Neural progenitor cell (in vitro differentiated cells): ENCODE results near the gene TMEM203. TPM values are rescaled to one million over a fixed set of nuclear protein-coding genes. Genes with fewer than 3 reads are reported as not detected.
"Not testable (repeated sequence)": the region's sequence is repeated elsewhere in the genome, so short reads cannot be mapped to it uniquely, and the experiment has no call there.

Experiments
- DNase-seq: peaks from one replicate; pipeline ENCODE4 v3.0.0-alpha.2; 2016; ENCODE audit warnings: low spot score
- H2AFZ ChIP-seq: fragments of 200-600 bp; sonication (generic); replicated peaks from 2 replicates; pipeline ENCODE4 v1.6.1; 2016; ENCODE audit warnings: antibody characterized with exemption
- H3F3A ChIP-seq: fragments of 200-600 bp; sonication (generic); 2 replicates; pipeline ENCODE4 v1.6.1; 2016; ENCODE audit warnings: antibody characterized with exemption, low read depth
- H3K27ac ChIP-seq: fragments of 200-600 bp; sonication (generic); 2 replicates; pipeline ENCODE4 v1.5.1; 2016; ENCODE audit warnings: mild to moderate bottlenecking
- H3K27me3 ChIP-seq: fragments of 200-600 bp; sonication (generic); 2 replicates; pipeline ENCODE4 v1.6.1; 2016; ENCODE audit warnings: mild to moderate bottlenecking, moderate library complexity
- H3K36me3 ChIP-seq: fragments of 200-600 bp; sonication (generic); 2 replicates; pipeline ENCODE4 v1.5.1; 2016
- H3K4me1 ChIP-seq: fragments of 200-600 bp; sonication (generic); 2 replicates; pipeline ENCODE4 v1.6.1; 2016; ENCODE audit warnings: mixed run types
- H3K4me2 ChIP-seq: fragments of 200-600 bp; sonication (generic); 2 replicates; pipeline ENCODE4 v1.6.1; 2016
- H3K4me3 ChIP-seq: fragments of 200-600 bp; sonication (generic); 2 replicates; pipeline ENCODE4 v1.5.1; 2016
- H3K79me2 ChIP-seq: fragments of 200-600 bp; sonication (generic); 2 replicates; pipeline ENCODE4 v1.6.1; 2016; ENCODE audit warnings: low read depth
- H3K9ac ChIP-seq: fragments of 200-600 bp; sonication (generic); 2 replicates; pipeline ENCODE4 v1.6.1; 2016
- H3K9me3 ChIP-seq: fragments of 200-600 bp; sonication (generic); 2 replicates; pipeline ENCODE4 v1.5.1; 2016; ENCODE audit warnings: low read depth
- H4K20me1 ChIP-seq: fragments of 200-600 bp; sonication (generic); 2 replicates; pipeline ENCODE4 v1.6.1; 2016; ENCODE audit warnings: low read depth
- H3K27ac Mint-ChIP-seq: 3 replicates; pipeline ENCODE4 v1.8.0; 2021; ENCODE audit warnings: mixed read lengths
- H3K27me3 Mint-ChIP-seq: 2 replicates; pipeline ENCODE4 v1.8.0; 2022; ENCODE audit warnings: low read depth, mild to moderate bottlenecking, inconsistent platforms, moderate library complexity, mixed read lengths; ENCODE audit not compliant: insufficient read depth
- H3K36me3 Mint-ChIP-seq: 3 replicates; pipeline ENCODE4 v1.8.0; 2021; ENCODE audit warnings: mixed read lengths
- H3K4me1 Mint-ChIP-seq: 3 replicates; pipeline ENCODE4 v1.8.0; 2021; ENCODE audit warnings: mixed read lengths
- H3K4me3 Mint-ChIP-seq: 3 replicates; pipeline ENCODE4 v1.8.0; 2021; ENCODE audit warnings: mild to moderate bottlenecking, moderate library complexity, mixed read lengths
- H3K9me3 Mint-ChIP-seq: 3 replicates; pipeline ENCODE4 v1.8.0; 2020; ENCODE audit warnings: mixed read lengths
- CTCF ChIP-seq: fragments of 200-600 bp; sonication (generic); IDR thresholded peaks from 2 replicates; pipeline ENCODE4 v1.5.1; 2017; ENCODE audit warnings: antibody characterized with exemption, mild to moderate bottlenecking
- EZH2 ChIP-seq: fragments of 200-600 bp; sonication (generic); IDR thresholded peaks from 2 replicates; pipeline ENCODE4 v1.6.1; 2017; ENCODE audit warnings: antibody characterized with exemption, mild to moderate bottlenecking, moderate library complexity
- EZH2phosphoT487 ChIP-seq: fragments of 200-600 bp; sonication (generic); IDR thresholded peaks from 2 replicates; pipeline ENCODE4 v1.6.1; 2017; ENCODE audit warnings: antibody characterized with exemption
- total RNA-seq: library from RNA; depleted of rRNA; stranded (reverse); fragments of >200 nt; gene quantifications from 2 replicates; pipeline ENCODE4 v1.2.3, GENCODE V29; 2015; ENCODE audit warnings: low replicate concordance

TMEM203 gene
- total RNA-seq, 1 donor from 2014 or later, result 21.6 TPM

GRCh38 chr9:137245450-137246421 is 40.3 kb upstream of the TMEM203 start:
- no peak overlapping the region for H3K27ac ChIP-seq
- no peaks in the 10 kb centered on the region for H3K27me3 Mint-ChIP-seq
- TF ChIP-seq EZH2, result no peak
- no peak for TF ChIP-seq CTCF
- no peak for TF ChIP-seq EZH2phosphoT487

GRCh38 chr9:137244486-137245449 is 39.3 kb upstream of the TMEM203 start:
- no peak overlapping the region for H3K9ac ChIP-seq
- peaks cover 41% of the 10 kb centered on the region for H3F3A ChIP-seq
- Mint-ChIP-seq H3K4me3 (peak overlapping the region; percentile 38), H3K36me3 (peaks cover 14% of the 10 kb centered on the region), H3K9me3 (no peaks in the 10 kb centered on the region), H3K4me1 (peaks cover 37% of the 10 kb centered on the region), H3K27ac (no peak overlapping the region), H3K27me3 (no peaks in the 10 kb centered on the region)
- H3K36me3 ChIP-seq, result no peaks in the 10 kb centered on the region
- H3K4me2 ChIP-seq, result no peak overlapping the region
- peak; percentile 31 for DNase-seq
- H4K20me1 ChIP-seq, result peaks cover 31% of the 10 kb centered on the region
- peaks cover 24% of the 10 kb centered on the region for H3K79me2 ChIP-seq
- TF ChIP-seq CTCF (peak; percentile 6), EZH2phosphoT487 (no peak)
- H3K9me3 ChIP-seq, result no peaks in the 10 kb centered on the region
- H3K4me1 ChIP-seq, result peaks cover 7% of the 10 kb centered on the region
- no peak overlapping the region for H3K4me3 ChIP-seq
- no peaks in the 10 kb centered on the region for H3K27me3 ChIP-seq
- no peak overlapping the region for H3K27ac ChIP-seq
- no peak overlapping the region for H2AFZ ChIP-seq

More at GRCh38 chr9:137245450-137246421, 40.3 kb upstream of the TMEM203 start:
- no peak overlapping the region for H2AFZ ChIP-seq
- H3K79me2 ChIP-seq, result peaks cover 21% of the 10 kb centered on the region
- H3K4me1 ChIP-seq, result peaks cover 7% of the 10 kb centered on the region
- DNase-seq, result no peak
- Mint-ChIP-seq H3K4me3 (no peak overlapping the region), H3K9me3 (no peaks in the 10 kb centered on the region), H3K36me3 (peaks cover 14% of the 10 kb centered on the region), H3K4me1 (peaks cover 40% of the 10 kb centered on the region), H3K27ac (no peak overlapping the region)
- no peaks in the 10 kb centered on the region for H3K9me3 ChIP-seq
- no peak overlapping the region for H3K4me2 ChIP-seq
- no peak overlapping the region for H3K9ac ChIP-seq
- H3K27me3 ChIP-seq, result no peaks in the 10 kb centered on the region
- no peaks in the 10 kb centered on the region for H3K36me3 ChIP-seq
- H4K20me1 ChIP-seq, result peaks cover 31% of the 10 kb centered on the region
- no peak overlapping the region for H3K4me3 ChIP-seq
- H3F3A ChIP-seq, result peaks cover 33% of the 10 kb centered on the region

GRCh38 chr9:137243626-137244485 is 38.4 kb upstream of the TMEM203 start:
- peaks cover 42% of the 10 kb centered on the region for H3K4me1 Mint-ChIP-seq
- H3F3A ChIP-seq, result peaks cover 43% of the 10 kb centered on the region
- no peak overlapping the region for H2AFZ ChIP-seq
- H3K4me2 ChIP-seq, result no peak overlapping the region
- peaks cover 38% of the 10 kb centered on the region for H4K20me1 ChIP-seq
- no peak overlapping the region for H3K4me3 ChIP-seq
- H3K36me3 ChIP-seq, result no peaks in the 10 kb centered on the region
- H3K9me3 Mint-ChIP-seq, result no peaks in the 10 kb centered on the region
- H3K36me3 Mint-ChIP-seq, result peaks cover 14% of the 10 kb centered on the region
- peak overlapping the region; percentile 92 for H3K4me3 Mint-ChIP-seq
- H3K9ac ChIP-seq, result no peak overlapping the region
- no peak for DNase-seq
- peaks cover 7% of the 10 kb centered on the region for H3K4me1 ChIP-seq
- H3K27ac Mint-ChIP-seq, result no peak overlapping the region
- no peaks in the 10 kb centered on the region for H3K9me3 ChIP-seq
- no peak overlapping the region for H3K27ac ChIP-seq
- H3K27me3 ChIP-seq, result no peaks in the 10 kb centered on the region
- TF ChIP-seq EZH2phosphoT487, result no peak
- no peak for TF ChIP-seq EZH2
- TF ChIP-seq CTCF, result no peak
- H3K27me3 Mint-ChIP-seq, result no peaks in the 10 kb centered on the region
- H3K79me2 ChIP-seq, result peaks cover 33% of the 10 kb centered on the region

- peaks cover 45% of the 10 kb centered on the region for H3K4me1 Mint-ChIP-seq
- H3K36me3 ChIP-seq, H3K9me3 Mint-ChIP-seq, H3K27me3 Mint-ChIP-seq, H3K27ac Mint-ChIP-seq, H3K9ac ChIP-seq, DNase-seq, H3K4me1 ChIP-seq, H2AFZ ChIP-seq, H3K27me3 ChIP-seq, H3K9me3 ChIP-seq, H3K27ac ChIP-seq, H3K4me2 ChIP-seq, H3K4me3 ChIP-seq: not testable (repeated sequence)
- H3F3A ChIP-seq, result peaks cover 47% of the 10 kb centered on the region
- peak overlapping the region; percentile 92 for H3K4me3 Mint-ChIP-seq
- H3K79me2 ChIP-seq, result peaks cover 36% of the 10 kb centered on the region
- H4K20me1 ChIP-seq, result peaks cover 44% of the 10 kb centered on the region
- H3K36me3 Mint-ChIP-seq, result peaks cover 14% of the 10 kb centered on the region
Observed at GRCh38 chr9:137243266-137243625, 37.8 kb upstream of the TMEM203 start.
